Measurements from ENCODE around the gene COQ10A.

- TF ChIP-seq CTCF (IDR thresholded peaks at IDR 0.05; ENCODE audit: low read length) (no peak), EZH2phosphoT487 (IDR thresholded peaks at IDR 0.05; ENCODE audit: low read length) (no peak)
Measured at GRCh38 chr12:56282030-56282429, 15.3 kb downstream of the COQ10A start.
